Mesodermal cell (in vitro differentiated cells): ENCODE data around the gene ADGRB2.

Source experiments
- H3K27ac ChIP-seq: 2 replicates; pipeline ENCODE4 v1.7.0; 2013; ENCODE audit warnings: mild to moderate bottlenecking, low read depth, low read length, moderate library complexity; ENCODE audit not compliant: severe bottlenecking
- H3K36me3 ChIP-seq: 2 replicates; pipeline ENCODE4 v1.7.1; 2013; ENCODE audit warnings: mild to moderate bottlenecking, low read length, moderate library complexity; ENCODE audit not compliant: control insufficient read depth, insufficient read depth
- H3K4me1 ChIP-seq: one replicate; pipeline ENCODE4 v1.7.1; 2013; ENCODE audit warnings: mild to moderate bottlenecking, low read length; ENCODE audit not compliant: insufficient read depth, control insufficient read depth, poor library complexity, severe bottlenecking
- H3K4me3 ChIP-seq: 2 replicates; pipeline ENCODE4 v1.7.0; 2013; ENCODE audit warnings: low read length, control low read depth, mild to moderate bottlenecking; ENCODE audit not compliant: insufficient read depth, poor library complexity, severe bottlenecking; ENCODE audit errors: extremely low read depth
- H3K9me3 ChIP-seq: 2 replicates; pipeline ENCODE4 v1.7.1; 2013; ENCODE audit warnings: mild to moderate bottlenecking, low read length, moderate library complexity; ENCODE audit not compliant: control insufficient read depth
- WGBS, 2 experiments: methylation state at CpG; one replicate each; pipeline ENCODE4 v1.1.5; 2013; ENCODE audit warnings: missing lambda C conversion rate in 2 of 2; ENCODE audit not compliant: insufficient coverage in 2 of 2; 5-methylcytosine and 5-hydroxymethylcytosine counted together

Gene ADGRB2

DNA sequence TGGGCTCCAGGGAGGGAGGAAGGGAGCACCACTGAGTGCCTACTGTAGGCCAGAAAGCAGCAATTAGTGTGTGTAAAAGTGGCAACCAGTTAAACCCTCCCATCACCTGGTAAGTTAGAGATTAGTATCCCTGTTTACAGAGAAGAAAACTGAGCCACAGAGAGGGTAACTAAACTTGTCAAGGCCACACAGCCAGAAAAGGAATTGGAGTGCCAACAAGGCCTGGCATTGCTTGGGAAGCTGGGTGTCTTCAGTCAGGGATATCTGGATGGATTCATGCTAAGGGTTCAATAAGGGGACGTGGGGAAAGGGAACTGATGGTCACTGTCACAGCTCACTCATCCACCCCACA, 23.6 kb upstream of the ADGRB2 start:
- H3K36me3 ChIP-seq: no peaks in the 10 kb centered on the region
- no peaks in the 10 kb centered on the region for H3K9me3 ChIP-seq
- no peak overlapping the region for H3K27ac ChIP-seq
- H3K4me3 ChIP-seq: peak overlapping the region; percentile 56
- WGBS, 2 experiments: 83% methylated on average over 1 of the region's 1 CpG; no CpG with 5 or more reads in 1 of the 2 experiments
- peaks cover 18% of the 10 kb centered on the region for H3K4me1 ChIP-seq

DNA sequence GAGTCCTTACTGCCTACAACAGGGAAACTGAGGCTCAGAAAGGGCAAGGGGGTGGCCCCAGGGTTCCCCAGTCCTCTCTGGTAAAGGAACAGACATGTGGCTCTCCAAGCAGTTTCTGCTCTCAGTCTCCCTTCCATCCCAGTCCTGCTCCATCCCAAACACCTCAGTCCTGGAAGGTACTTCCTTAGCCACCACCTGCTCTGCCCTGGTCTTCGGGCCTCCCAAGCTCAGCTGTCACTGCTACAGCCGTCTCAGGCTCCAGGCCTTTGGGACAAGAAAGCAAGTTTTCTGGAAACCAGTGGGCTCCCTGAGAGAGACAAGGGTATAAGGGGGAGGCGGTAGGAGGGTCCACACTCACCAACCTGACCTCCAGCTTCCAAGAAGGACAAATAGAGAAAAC, 23.1 kb upstream of the ADGRB2 start:
- Histone ChIP-seq H3K27ac (no peak overlapping the region), H3K36me3 (no peaks in the 10 kb centered on the region), H3K4me1 (peaks cover 23% of the 10 kb centered on the region), H3K4me3 (no peak overlapping the region), H3K9me3 (no peaks in the 10 kb centered on the region)
- 93 to 100% methylated on average over 2 to 3 of the region's 3 CpGs for WGBS, 2 experiments

DNA sequence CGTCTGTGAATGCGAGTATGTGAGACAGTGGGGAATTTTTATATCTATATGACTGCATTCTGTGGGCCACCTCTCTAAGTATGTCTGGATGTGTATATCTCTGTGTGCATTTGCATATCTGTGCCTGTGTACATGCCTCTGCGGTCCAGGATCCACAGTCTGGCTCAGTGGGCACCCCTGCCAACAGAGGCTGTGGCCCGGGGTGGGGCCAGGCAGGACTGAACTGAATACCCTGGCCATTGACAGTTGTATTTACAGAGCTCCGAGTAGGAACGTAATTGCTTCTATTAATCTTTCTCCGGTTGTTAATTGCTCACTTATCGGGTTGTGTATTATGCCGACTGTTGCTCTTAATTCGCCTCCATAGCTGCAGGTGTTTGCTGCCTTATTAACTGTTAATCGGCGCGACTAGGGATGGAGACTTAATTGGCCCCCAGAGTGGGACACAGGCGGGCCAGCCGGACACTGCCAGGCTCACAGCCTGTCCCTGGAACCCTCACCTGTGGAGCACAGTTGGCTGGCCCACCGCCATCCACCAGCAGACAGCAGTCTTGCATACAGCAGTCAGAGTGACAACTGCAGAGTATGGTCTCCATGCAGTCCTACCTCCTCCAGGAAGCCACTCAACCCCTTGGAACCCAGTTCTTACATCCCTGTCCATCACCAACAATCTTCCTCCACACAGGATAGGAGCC, 22.4 kb upstream of the ADGRB2 start:
- H3K4me1 ChIP-seq: peaks cover 31% of the 10 kb centered on the region
- no peaks in the 10 kb centered on the region for H3K9me3 ChIP-seq
- 94 to 97% methylated on average over 16 of the region's 16 CpGs for WGBS, 2 experiments

DNA sequence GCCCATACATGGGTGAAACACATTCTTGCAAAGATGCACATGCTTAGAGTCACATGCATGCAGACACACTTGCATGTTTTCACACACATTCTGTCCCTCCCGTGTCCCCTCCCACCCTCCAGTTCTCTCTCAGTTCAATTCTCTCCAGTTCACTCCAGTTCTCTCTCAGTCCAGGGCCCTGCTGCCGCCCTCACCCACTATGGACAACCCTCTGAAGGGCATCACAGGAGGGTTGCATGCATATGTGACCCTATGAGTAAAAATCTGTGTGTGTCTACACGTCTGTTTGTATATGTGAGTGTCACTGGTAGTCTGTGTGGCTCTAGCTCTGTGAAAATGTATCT, 21.8 kb upstream of the ADGRB2 start:
- H3K4me1 ChIP-seq: peaks cover 36% of the 10 kb centered on the region
- H3K9me3 ChIP-seq: no peaks in the 10 kb centered on the region
- H3K4me3 ChIP-seq: no peak overlapping the region
- no peaks in the 10 kb centered on the region for H3K36me3 ChIP-seq
- WGBS, 2 experiments: 73 to 88% methylated on average over 2 of the region's 3 CpGs
- H3K27ac ChIP-seq: no peak overlapping the region

More for the DNA sequence above, 22.4 kb upstream of the ADGRB2 start:
- H3K36me3 ChIP-seq: no peaks in the 10 kb centered on the region
- H3K27ac ChIP-seq: no peak overlapping the region
- H3K4me3 ChIP-seq: no peak overlapping the region

DNA sequence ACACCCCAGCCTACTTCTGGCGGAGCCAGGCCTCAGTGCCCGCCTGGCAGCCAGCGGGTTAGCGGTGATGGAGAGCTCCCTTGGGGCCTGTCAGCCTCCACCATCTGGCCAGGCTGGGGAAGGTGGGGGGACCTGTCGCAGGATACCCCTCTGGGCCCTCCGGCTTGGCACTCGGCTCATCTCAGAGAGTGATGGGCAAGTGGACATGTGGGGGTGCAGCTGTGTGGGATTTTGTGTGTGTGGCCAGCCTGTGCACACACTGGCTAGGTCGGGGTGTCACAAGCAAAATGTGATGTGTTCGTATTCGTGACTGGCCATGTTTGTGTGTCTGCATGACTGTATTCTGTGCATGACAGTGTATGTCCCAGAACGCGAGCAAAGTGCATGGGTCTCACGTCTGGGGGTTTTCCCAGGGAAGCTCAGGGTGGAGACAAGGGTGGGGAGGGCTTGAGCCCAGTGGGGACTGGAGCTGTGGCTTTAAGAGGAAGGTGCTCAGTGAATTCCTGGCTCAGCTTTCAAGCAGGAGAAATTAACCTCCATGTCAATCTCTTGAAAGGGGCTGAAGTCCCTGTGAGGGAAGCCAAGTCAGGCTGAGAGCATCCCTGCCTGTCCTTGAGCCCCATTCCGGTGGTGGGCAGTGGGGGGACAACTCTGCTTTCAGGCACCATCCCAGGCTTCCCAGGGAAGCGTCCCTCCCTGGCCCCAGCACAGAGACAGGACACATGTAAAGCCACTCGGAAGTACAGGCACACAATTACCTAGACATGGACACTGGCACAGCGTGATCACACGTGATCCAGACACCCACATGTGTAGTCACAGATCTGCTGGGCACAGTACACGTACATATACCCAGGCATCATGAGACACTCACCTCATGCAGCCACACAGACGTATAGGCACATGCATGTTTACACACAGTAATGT, 21.1 kb upstream of the ADGRB2 start:
- 89 to 96% methylated on average over 15 of the region's 20 CpGs for WGBS, 2 experiments
- H3K9me3 ChIP-seq: no peaks in the 10 kb centered on the region
- H3K4me3 ChIP-seq: no peak overlapping the region
- H3K27ac ChIP-seq: no peak overlapping the region
- H3K36me3 ChIP-seq: no peaks in the 10 kb centered on the region
- peaks cover 42% of the 10 kb centered on the region for H3K4me1 ChIP-seq

DNA sequence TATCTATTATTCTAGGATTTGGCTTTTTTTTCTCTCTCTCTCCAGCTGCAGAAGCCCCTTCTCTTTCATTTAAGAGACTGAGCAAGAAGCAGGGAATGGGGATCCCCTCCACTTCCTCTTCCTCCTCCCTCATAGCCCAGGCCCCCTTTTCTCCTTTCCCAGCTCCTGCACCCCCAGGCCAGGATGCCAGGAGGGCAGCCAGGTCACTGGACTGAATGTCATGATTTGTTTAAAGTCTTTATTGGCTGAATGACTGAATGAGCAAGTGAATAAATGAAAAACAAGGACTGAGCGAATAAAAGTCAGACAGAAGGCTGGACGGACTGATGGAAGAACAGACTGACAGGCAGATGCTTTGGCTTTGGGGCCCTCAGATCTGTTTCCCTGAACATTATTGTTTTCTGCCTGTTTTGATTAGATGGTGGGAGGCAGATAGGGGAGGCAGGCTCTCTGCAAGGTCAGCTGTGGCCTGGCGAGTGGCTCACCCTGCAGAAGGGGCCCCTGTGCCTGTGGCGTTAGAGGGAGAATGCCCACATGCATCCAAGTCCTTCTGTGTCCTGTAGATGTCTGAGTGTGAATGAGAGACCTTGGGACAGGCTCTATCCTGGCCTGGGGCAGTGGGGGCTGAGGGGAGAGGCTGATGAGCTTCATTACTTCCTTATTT, 20.3 kb upstream of the ADGRB2 start:
- Histone ChIP-seq H3K4me3 (no peak overlapping the region), H3K4me1 (peaks cover 36% of the 10 kb centered on the region), H3K36me3 (no peaks in the 10 kb centered on the region), H3K9me3 (no peaks in the 10 kb centered on the region), H3K27ac (no peak overlapping the region)
- WGBS, 2 experiments: 96 to 97% methylated on average over 2 to 3 of the region's 4 CpGs

DNA sequence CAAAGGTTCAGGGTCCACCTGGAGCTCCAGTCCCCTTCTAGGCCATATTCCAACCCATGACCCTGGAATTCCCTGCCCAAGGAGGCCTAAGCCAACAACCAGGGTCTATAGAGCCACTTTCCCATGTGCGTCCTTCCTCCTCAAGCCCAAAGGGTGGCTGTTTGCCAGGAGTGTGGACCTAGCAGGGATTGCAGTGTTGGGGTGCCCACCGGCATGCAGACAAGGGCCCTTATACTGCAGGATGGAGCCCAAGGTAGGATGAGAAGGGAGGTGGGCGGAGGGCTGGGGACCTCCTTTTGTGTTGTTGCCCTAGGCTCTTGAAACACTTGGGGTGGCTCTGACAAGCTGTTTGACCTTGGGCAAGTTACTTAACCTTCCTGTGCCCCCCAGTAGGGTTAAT, 19.7 kb upstream of the ADGRB2 start:
- WGBS, 2 experiments: 100% methylated on average over 1 to 3 of the region's 3 CpGs
- Histone ChIP-seq H3K36me3 (no peaks in the 10 kb centered on the region), H3K27ac (no peak overlapping the region), H3K4me3 (no peak overlapping the region), H3K9me3 (no peaks in the 10 kb centered on the region), H3K4me1 (peaks cover 35% of the 10 kb centered on the region)

DNA sequence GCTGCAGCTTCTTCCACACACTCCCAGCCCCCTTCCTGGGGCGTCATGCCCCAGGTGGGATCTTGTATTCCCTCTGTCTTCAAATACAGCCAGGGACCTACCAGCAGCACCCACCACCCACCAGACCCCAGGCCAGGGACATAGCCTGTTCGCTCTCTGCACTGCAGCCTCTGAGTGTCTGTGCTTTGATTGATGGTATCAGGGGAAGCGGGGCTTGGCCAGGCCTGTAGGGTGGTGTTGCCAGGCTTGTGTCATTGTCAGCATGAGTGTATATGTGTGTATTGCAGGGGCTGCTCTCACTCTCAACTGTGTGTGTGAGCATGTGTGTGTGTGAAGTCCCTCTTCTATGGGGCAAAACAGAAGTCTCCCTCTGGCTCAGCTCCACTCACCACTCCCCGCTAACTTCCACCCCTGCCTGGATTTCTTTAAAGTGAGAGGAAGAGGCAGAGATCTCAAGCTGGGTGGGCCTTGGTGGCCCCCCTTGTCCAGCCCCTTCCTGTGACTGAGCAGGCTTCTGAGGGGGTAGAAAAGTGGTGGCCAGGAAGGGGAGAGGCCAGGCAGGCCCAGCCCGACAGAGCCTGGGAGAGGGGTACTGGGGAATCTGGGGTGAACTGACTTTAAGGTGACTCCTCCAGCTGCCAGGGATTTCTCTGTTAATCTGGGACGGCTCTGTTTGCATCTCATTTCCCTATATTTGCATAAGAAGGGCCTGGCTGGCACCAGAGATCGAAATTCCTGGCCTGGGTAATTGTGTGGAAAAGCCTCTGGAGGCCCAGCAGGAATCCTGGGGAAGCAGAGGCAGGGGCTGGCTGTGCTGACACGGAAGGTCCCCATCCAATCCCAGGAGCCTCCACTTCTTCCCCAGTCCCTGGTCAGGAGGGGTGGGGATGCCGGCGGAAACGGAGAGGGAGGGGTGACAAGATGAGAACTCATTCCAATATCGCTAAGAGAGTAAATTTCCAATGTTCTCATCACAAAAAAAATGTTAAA, 18.6 kb upstream of the ADGRB2 start:
- Histone ChIP-seq H3K27ac (peak overlapping the region; percentile 86), H3K9me3 (no peaks in the 10 kb centered on the region), H3K36me3 (no peaks in the 10 kb centered on the region), H3K4me3 (no peak overlapping the region), H3K4me1 (peaks cover 34% of the 10 kb centered on the region)
- 47 to 55% methylated on average over 4 to 5 of the region's 12 CpGs for WGBS, 2 experiments

DNA sequence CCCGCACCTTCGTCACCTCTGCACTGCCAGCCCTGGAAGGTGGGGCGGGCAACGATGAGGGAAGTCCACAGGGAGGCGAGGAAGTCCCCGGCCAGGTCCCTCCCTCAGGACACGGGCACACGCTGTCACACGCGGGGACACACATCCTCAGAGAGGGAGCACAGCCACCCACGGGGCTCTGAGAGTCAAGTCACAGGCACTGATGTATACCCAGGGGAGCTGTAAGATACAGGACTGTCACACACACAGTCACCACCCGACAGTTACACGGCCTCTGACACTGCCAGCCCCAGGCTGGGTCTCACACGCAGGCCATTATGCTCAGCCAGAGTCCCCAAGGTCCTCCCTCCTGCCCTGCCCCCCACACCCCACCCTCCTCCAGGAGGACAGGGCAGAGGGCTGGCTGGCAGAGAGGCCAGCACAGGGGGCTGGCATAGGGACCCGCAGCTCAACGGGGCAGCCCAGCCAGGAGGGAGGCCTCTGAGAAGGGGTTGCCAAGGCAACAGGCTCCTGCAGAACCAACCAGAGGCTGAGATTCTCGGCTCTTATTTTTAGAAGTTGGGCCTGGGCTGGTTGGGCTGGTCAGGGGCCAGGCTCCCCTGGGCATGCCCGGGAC, 17.7 kb upstream of the ADGRB2 start:
- Histone ChIP-seq H3K4me3 (no peak overlapping the region), H3K27ac (peak overlapping the region; percentile 86), H3K4me1 (peaks cover 31% of the 10 kb centered on the region), H3K9me3 (no peaks in the 10 kb centered on the region), H3K36me3 (no peaks in the 10 kb centered on the region)
- WGBS, 2 experiments: 77 to 78% methylated on average over 14 to 18 of the region's 18 CpGs
